GM23338 (cell line): ENCODE results near the gene PISD.

ENCODE experiments used
- CREB1 ChIP-seq: fragments of 250-450 bp; sonication (Bioruptor Pico); IDR thresholded peaks from 2 replicates; pipeline ENCODE4 v1.5.0; 2020; ENCODE audit warnings: low read depth, mild to moderate bottlenecking, moderate library complexity
- CTCF ChIP-seq, 2 experiments: fragments of 200-600 bp in 1 of 2; sonication (generic) in 1 of 2; conservative IDR thresholded peaks; 2 replicates each; pipeline versions ENCODE4 v1.5.1 to v1.6.1; 2016 to 2017; ENCODE audit warnings: antibody characterized with exemption in 2 of 2, low read depth in 2 of 2, mild to moderate bottlenecking in 2 of 2, moderate library complexity in 1 of 2
- EZH2 ChIP-seq: fragments of 200-600 bp; sonication (generic); IDR thresholded peaks from one replicate; pipeline ENCODE4 v1.8.0; 2017; ENCODE audit warnings: antibody characterized with exemption, mild to moderate bottlenecking, low read depth; ENCODE audit not compliant: unreplicated experiment
- JUNB ChIP-seq: IDR thresholded peaks from one replicate; pipeline ENCODE4 v1.6.1; 2016; ENCODE audit warnings: antibody characterized with exemption; ENCODE audit not compliant: unreplicated experiment
- POLR2AphosphoS5 ChIP-seq: IDR thresholded peaks from 2 replicates; pipeline ENCODE4 v1.6.1; 2016; ENCODE audit warnings: antibody characterized with exemption, low read depth
- REST ChIP-seq: IDR thresholded peaks from one replicate; pipeline ENCODE4 v1.6.1; 2018; ENCODE audit warnings: antibody characterized with exemption; ENCODE audit not compliant: unreplicated experiment
- ZNF114 ChIP-seq: fragments of 250-450 bp; sonication (Bioruptor Pico); IDR thresholded peaks from 2 replicates; pipeline ENCODE4 v1.5.0; 2020; ENCODE audit warnings: mild to moderate bottlenecking, moderate library complexity
- ZNF331 ChIP-seq: fragments of 250-450 bp; sonication (Bioruptor Pico); IDR thresholded peaks from 2 replicates; pipeline ENCODE4 v1.5.0; 2020; ENCODE audit warnings: low read depth, mild to moderate bottlenecking, moderate library complexity

- TF ChIP-seq CTCF (conservative IDR thresholded peaks at IDR 0.05; ENCODE audit: low read depth in 2 of 2) (no peak), JUNB (no peak), POLR2AphosphoS5 (no peak), REST (no peak), ZNF331 (CRISPR knock-in tag) (no peak), CREB1 (no peak), ZNF114 (CRISPR knock-in tag) (no peak), EZH2 (no peak)
Observed at GRCh38 chr22:31622980-31623379, 39.0 kb downstream of the PISD start.
